Measurements from ENCODE around the gene FYCO1. TPM values are rescaled to one million over a fixed set of nuclear protein-coding genes. Genes with fewer than 3 reads are reported as not detected.

The FYCO1 gene
- total and polyA plus RNA-seq, 2 donors (not counting 1 experiment from before 2014, with no cell fraction given): 19.2 to 82.2 TPM

GRCh38 chr3:46019707-46020106 is 24.1 kb upstream of the FYCO1 start:
- Histone ChIP-seq H3K36me3 (ENCODE audit: control insufficient read depth, insufficient read depth, low read length) (no peaks in the 10 kb centered on the region), H4K20me1 (ENCODE audit: control insufficient read depth, extremely low read depth, insufficient read depth, low read length) (no peaks in the 10 kb centered on the region), H3K4me3 (replicated peaks in 1 of 4; ENCODE audit: control extremely low read depth in 1 of 4, insufficient read depth in 1 of 4, low read depth in 3 of 4, low read length in 4 of 4) (no peak overlapping the region), H3K79me2 (ENCODE audit: control insufficient read depth, insufficient read depth, low read length) (no peaks in the 10 kb centered on the region), H3K27ac (ENCODE audit: insufficient read depth, low read length) (no peak overlapping the region), H3K27me3 (ENCODE audit: control insufficient read depth, insufficient read depth, low read length) (peaks cover 9% of the 10 kb centered on the region), H3K9ac (ENCODE audit: insufficient read depth, low read length) (no peak overlapping the region), H2AFZ (ENCODE audit: low read length) (no peak overlapping the region), H3K9me3 (ENCODE audit: control insufficient read depth, insufficient read depth, low read depth, low read length) (no peaks in the 10 kb centered on the region), H3K4me2 (ENCODE audit: extremely low read depth, insufficient read depth, low read length) (no peak overlapping the region), H3K4me1 (ENCODE audit: control insufficient read depth, extremely low read depth, insufficient read depth, low read length) (no peaks in the 10 kb centered on the region)
- DNase-seq (ENCODE audit: low read depth in 2 of 2): peak in 1 of 2 donors; percentile 15
- TF ChIP-seq EZH2 (IDR thresholded peaks at IDR 0.05; ENCODE audit: low read length, missing control alignments): no peak
- no peak for TF ChIP-seq CTCF (conservative IDR thresholded peaks at IDR 0.05 in 1 of 2, IDR thresholded peaks at IDR 0.05 in 1 of 2; ENCODE audit: low read depth in 1 of 2, low read length in 2 of 2)

- H3K9ac ChIP-seq (ENCODE audit: insufficient read depth, low read length): no peak overlapping the region
- TF ChIP-seq EZH2 (IDR thresholded peaks at IDR 0.05; ENCODE audit: low read length, missing control alignments): no peak
- peak in 1 of 2 donors; percentile 3 for DNase-seq (ENCODE audit: low read depth in 2 of 2)
- H3K27me3 ChIP-seq (ENCODE audit: control insufficient read depth, insufficient read depth, low read length): peaks cover 9% of the 10 kb centered on the region
- no peak overlapping the region for H3K4me3 ChIP-seq (replicated peaks in 1 of 4; ENCODE audit: control extremely low read depth in 1 of 4, insufficient read depth in 1 of 4, low read depth in 3 of 4, low read length in 4 of 4)
- no peaks in the 10 kb centered on the region for H4K20me1 ChIP-seq (ENCODE audit: control insufficient read depth, extremely low read depth, insufficient read depth, low read length)
- no peaks in the 10 kb centered on the region for H3K4me1 ChIP-seq (ENCODE audit: control insufficient read depth, extremely low read depth, insufficient read depth, low read length)
- no peak overlapping the region for H3K27ac ChIP-seq (ENCODE audit: insufficient read depth, low read length)
- H3K4me2 ChIP-seq (ENCODE audit: extremely low read depth, insufficient read depth, low read length): no peak overlapping the region
- H3K79me2 ChIP-seq (ENCODE audit: control insufficient read depth, insufficient read depth, low read length): no peaks in the 10 kb centered on the region
- H2AFZ ChIP-seq (ENCODE audit: low read length): no peak overlapping the region
- H3K36me3 ChIP-seq (ENCODE audit: control insufficient read depth, insufficient read depth, low read length): no peaks in the 10 kb centered on the region
- no peaks in the 10 kb centered on the region for H3K9me3 ChIP-seq (ENCODE audit: control insufficient read depth, insufficient read depth, low read depth, low read length)
These were observed 22.1 kb upstream of the FYCO1 start for GRCh38 chr3:46017720-46018119.

- no peak for DNase-seq (ENCODE audit: low read depth in 2 of 2)
- Histone ChIP-seq H3K27ac (ENCODE audit: insufficient read depth, low read length) (no peak overlapping the region), H2AFZ (ENCODE audit: low read length) (no peak overlapping the region), H3K9me3 (ENCODE audit: control insufficient read depth, insufficient read depth, low read depth, low read length) (no peaks in the 10 kb centered on the region), H3K9ac (ENCODE audit: insufficient read depth, low read length) (no peak overlapping the region), H4K20me1 (ENCODE audit: control insufficient read depth, extremely low read depth, insufficient read depth, low read length) (no peaks in the 10 kb centered on the region), H3K36me3 (ENCODE audit: control insufficient read depth, insufficient read depth, low read length) (no peaks in the 10 kb centered on the region), H3K4me2 (ENCODE audit: extremely low read depth, insufficient read depth, low read length) (no peak overlapping the region), H3K4me3 (replicated peaks in 1 of 4; ENCODE audit: control extremely low read depth in 1 of 4, insufficient read depth in 1 of 4, low read depth in 3 of 4, low read length in 4 of 4) (no peak overlapping the region), H3K4me1 (ENCODE audit: control insufficient read depth, extremely low read depth, insufficient read depth, low read length) (no peaks in the 10 kb centered on the region), H3K27me3 (ENCODE audit: control insufficient read depth, insufficient read depth, low read length) (peaks cover 6% of the 10 kb centered on the region), H3K79me2 (ENCODE audit: control insufficient read depth, insufficient read depth, low read length) (no peaks in the 10 kb centered on the region)
- TF ChIP-seq EZH2 (IDR thresholded peaks at IDR 0.05; ENCODE audit: low read length, missing control alignments): no peak
- no peak for TF ChIP-seq CTCF (conservative IDR thresholded peaks at IDR 0.05 in 1 of 2, IDR thresholded peaks at IDR 0.05 in 1 of 2; ENCODE audit: low read depth in 1 of 2, low read length in 2 of 2)
These were observed 17.9 kb upstream of the FYCO1 start for GRCh38 chr3:46013316-46014094.

All from fibroblast of lung (primary cell).